AG09309 (cell line): ENCODE measurements around the gene DNAJC6.
"Not testable (repeated sequence)": the region's sequence is repeated elsewhere in the genome, so short reads cannot be mapped to it uniquely, and the experiment has no call there.

ENCODE experiments used
- DNase-seq: peaks from one replicate; pipeline ENCODE4 v3.0.0-alpha.2; 2010; ENCODE audit warnings: low read depth
- H3K4me3 ChIP-seq: 2 replicates; pipeline ENCODE4 v1.5.1; 2011; ENCODE audit warnings: mild to moderate bottlenecking, low read depth, low read length, moderate library complexity; ENCODE audit not compliant: control insufficient read depth
- TF ChIP-seq, protein P1 (sequence below): IDR thresholded peaks from 2 replicates; pipeline ENCODE4 v1.5.1; 2011; ENCODE audit warnings: mild to moderate bottlenecking, low read depth, low read length, inconsistent platforms; ENCODE audit not compliant: insufficient read depth, control insufficient read depth; ENCODE audit errors: missing control alignments

The DNAJC6 gene

DNA sequence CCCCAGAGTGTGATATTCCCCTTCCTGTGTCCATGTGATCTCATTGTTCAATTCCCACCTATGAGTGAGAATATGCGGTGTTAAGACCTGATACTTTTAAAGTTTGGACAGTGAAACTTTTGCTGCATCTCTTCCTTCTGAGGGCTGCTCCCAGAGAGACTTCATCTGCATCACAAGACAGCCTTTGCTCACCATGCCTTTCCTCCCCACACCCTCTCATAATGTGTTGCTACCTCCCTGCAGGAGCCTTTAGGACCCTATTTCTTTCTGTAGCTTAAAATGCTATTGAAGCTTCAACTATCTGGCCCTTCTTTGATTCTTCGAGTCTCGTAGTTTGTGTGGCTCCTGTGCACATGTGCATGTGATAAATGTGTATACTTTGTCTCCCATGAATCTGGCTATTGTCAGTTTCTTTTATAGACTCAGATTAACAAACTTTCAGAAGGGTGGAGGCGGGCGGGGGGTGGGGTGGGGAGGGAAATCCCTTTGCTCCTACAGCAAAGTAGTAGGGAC, 134.8 kb downstream of the DNAJC6 start:
- TF ChIP-seq, protein P1, sequence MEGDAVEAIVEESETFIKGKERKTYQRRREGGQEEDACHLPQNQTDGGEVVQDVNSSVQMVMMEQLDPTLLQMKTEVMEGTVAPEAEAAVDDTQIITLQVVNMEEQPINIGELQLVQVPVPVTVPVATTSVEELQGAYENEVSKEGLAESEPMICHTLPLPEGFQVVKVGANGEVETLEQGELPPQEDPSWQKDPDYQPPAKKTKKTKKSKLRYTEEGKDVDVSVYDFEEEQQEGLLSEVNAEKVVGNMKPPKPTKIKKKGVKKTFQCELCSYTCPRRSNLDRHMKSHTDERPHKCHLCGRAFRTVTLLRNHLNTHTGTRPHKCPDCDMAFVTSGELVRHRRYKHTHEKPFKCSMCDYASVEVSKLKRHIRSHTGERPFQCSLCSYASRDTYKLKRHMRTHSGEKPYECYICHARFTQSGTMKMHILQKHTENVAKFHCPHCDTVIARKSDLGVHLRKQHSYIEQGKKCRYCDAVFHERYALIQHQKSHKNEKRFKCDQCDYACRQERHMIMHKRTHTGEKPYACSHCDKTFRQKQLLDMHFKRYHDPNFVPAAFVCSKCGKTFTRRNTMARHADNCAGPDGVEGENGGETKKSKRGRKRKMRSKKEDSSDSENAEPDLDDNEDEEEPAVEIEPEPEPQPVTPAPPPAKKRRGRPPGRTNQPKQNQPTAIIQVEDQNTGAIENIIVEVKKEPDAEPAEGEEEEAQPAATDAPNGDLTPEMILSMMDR = no peak
- DNase-seq = no peak
- H3K4me3 ChIP-seq = no peak overlapping the region

DNA sequence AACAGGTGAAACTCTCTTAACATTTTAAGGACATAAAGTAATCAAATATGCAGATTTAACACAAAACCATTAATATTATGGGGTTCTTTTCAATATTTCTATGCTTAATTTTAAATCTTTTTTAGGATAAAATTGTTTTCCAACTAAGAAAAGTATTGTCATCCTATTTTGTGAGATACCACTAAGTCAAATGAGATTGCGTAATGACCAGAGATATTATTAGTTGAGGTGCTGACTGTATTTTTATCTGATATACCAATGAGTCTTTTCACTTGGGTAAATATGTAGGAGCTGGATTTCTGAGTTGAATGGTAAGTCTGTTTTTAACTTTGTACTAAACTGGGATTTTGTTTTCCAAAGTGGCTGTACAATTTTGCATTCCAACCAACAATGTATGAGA, 136.5 kb downstream of the DNAJC6 start:
- H3K4me3 ChIP-seq = no peak overlapping the region
- DNase-seq = no peak
- TF ChIP-seq, protein P1 = no peak

DNA sequence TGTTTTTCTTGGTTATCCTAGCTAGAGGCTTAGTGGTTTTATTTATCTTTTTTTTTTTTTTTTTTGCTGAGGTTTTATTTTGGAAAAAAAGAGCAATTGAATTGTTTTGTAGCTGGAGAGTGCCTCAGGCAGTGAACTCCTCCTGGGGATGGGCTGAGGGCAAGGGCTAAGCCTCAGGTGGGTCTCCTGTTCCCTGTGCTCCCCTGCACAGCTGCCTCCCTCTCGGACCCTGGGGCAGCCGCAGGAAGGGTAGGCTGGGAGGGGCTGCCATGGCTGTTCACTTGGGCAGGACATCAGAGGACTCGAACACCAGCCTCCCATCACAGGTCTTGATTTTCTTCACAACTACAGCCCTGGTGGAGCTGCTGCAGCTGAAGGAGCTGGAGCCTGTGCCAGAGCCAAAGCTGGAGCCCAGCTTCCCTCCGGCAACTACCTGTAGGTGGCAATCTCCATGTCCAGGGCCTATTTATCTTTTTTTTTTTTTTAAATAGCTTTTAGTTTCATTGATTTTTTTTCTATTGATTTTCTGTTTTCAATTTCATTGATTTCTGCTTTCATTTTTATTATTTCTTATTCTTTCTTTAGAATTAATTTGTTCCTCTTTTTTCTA, 140.0 kb downstream of the DNAJC6 start:
- no peak for DNase-seq

DNA sequence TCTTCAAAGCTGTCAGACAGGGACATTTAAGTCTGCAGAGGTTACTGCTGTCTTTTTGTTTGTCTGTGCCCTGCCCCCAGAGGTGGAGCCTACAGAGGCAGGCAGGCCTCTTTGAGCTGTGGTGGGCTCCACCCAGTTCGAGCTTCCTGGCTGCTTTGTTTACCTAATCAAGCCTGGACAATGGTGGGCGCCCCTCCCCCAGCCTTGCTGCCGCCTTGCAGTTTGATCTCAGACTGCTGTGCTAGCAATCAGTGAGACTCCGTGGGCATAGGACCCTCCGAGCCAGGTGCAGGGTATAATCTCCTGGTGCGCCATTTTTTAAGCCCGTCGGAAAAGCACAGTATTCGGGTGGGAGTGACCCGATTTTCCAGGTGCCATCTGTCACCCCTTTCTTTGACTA, 146.3 kb downstream of the DNAJC6 start:
- not testable (repeated sequence) for DNase-seq, H3K4me3 ChIP-seq

More for the DNA sequence above, 140.0 kb downstream of the DNAJC6 start:
- TF ChIP-seq, protein P1 = peak; percentile 29
- H3K4me3 ChIP-seq = no peak overlapping the region

DNA sequence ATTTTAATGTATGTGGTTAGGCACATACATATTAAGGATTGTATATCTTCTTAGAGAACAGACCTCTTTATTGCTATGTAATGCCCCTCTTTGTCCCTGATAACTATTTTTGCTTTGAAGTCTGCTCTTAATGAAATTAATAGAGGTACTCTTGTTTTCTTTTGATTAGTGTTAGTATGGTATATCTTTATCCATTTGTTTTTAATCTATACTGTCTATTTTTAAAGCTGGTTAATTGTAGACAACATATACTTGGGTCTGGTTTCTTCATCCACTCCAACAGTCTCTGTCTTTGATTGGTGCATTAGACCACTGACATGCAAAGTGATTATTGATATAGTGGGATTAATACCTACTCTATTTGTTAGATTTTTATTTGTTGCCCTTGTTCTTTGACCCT, 147.1 kb downstream of the DNAJC6 start:
- DNase-seq = no peak
- H3K4me3 ChIP-seq = no peak overlapping the region
- TF ChIP-seq, protein P1 = no peak

DNA sequence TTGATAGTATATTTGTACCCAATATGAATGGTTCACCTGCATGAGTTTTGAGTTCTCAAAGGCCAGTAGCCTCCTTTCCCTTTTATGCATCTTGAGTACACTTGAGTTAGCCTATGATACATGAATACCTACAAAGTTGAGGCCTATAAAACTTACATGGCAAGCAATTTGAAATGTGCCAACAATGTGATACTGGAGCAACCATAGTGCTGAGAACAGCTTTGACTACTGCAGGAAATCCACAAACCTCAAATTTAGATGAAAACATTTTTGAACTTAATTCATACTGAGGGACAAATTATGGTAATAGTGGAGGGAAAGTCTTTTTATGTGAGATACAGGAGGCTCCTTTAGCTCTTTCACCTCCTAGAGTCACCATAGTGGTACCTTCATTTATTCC, 148.5 kb downstream of the DNAJC6 start:
- DNase-seq = no peak
- no peak overlapping the region for H3K4me3 ChIP-seq
- TF ChIP-seq, protein P1 = no peak

DNA sequence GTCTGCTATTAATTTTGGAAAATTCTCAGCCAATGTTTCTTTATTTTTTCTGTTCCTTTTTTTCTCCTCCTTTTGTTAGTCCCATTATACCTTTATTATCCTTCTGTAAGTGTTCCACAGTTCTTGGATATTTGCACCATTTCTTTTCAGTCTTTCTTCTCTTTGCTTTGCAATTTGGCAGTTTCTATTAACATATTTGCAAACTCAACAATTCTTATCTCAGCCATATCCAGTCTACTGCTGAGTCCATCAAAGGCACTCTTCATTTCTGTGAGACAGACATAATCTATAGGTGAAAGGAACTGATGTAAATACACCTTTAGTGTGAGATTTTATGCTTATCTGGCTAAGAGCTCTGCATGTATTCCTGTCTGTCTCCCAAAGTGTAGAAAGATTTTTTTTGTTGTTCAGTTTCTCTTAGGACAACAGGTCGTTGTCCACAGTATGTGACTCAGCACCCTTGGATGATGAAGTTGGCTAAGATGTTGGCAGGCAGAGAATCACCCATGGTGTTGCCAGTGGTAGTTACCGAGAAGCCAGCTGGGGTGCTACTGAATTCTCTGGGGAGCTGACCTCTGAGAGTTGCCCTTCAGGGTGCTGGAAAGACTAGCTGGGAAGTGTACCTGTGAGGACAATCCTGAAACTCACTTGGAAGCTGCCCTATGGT, 149.5 kb downstream of the DNAJC6 start:
- TF ChIP-seq, protein P1 = no peak
- H3K4me3 ChIP-seq = no peak overlapping the region
- no peak for DNase-seq
